Effector CD8-positive, alpha-beta T cell (primary cell): Measurements from ENCODE around the gene POU3F3.

Experiments
- DNase-seq: peaks from one replicate; lab custom pipeline; 2025; lab: John Stamatoyannopoulos, UW
- total RNA-seq, 4 experiments: gene quantifications; one replicate each; lab custom pipeline; 2026; lab: John Stamatoyannopoulos, UW

The POU3F3 gene
- total RNA-seq: 0 to 0.91 (median 0.11) reads per million in 4 experiments

DNA sequence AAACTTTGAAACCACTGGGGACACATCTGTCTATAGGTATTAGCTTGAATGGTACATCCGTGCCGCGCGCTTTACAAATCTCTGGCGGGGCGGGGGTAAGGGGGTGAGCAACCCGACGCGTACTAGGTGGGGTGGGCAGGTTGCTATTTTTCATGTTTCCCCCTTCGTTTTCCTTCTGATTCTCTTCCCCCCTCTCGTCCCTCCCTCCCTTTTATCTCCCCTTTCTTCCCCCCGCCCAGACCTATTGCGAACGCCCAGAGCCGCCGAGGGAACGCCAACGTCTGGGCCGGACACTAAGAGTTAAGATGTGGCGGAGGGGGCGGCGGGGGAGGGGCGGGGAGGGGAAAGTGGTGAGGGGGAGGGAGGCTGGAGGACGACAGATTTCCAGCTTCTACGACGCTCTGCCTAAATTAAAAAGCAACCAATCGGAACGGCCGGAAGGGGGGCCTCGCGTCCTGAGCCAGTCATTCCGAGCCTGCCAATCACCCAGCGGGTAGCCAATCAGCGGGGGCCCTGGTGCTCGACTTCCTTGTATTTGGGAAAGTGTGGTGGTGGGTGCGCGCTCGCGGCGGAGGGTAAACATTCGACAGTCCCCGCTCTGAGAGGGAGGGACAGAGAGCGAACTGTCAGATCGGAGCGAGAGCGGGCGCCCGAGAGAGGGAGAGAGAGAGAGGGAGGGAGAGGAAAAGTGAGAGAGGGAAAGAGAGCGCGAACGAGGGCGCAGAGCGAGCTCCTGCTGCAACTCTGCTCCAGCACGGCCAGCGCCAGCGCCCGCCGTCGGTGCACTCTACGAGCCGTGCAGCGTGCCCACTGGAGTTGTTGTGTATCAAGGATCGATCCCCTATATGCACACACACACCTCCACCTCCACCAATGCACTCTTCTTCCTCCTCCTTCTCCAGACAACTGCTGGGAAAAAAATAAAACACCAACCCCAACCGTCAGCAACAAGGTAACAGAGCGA is at the start of gene POU3F3:
Gene POU3F3 (plus strand): TSS at position 582 of the 964 bp plus-strand sequence. CDS start 1,396 bp downstream, outside the sequence.
- peak; percentile 21 for DNase-seq

DNA sequence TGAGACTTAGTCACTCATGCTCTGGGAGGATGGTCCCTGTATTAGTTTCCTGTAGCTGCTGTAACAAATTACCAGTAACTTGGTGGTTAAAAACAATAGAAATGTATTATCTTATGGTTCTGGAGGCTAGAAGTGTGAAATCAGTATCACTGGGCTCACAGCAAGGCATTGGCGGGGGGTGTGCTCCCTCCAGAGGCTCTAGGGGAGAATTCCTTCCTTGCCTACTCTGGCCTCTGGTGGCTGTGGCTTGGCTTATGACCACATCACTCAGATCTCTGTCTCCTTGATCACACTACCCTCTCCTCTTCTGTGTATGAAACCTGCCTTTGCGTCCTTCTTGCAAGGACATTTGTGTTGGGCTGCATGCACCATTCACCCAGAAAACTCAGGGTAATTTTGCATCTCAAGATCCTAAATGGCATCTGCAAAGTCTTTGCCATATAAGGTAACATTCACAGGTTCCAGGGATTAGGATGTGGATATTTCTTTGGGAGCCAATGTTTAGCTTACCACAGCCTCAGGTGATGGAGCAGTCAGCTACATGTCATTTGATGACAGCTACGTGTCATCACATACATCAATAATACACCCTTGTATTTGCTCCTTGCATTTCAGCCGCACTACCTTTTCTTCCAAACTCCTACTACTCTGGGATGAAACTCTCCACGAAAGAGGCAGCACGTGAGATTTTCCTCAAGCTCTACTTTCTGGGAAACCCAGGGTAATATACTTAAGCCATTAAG is 49.6 kb upstream of the POU3F3 start:
- DNase-seq: no peak

DNA sequence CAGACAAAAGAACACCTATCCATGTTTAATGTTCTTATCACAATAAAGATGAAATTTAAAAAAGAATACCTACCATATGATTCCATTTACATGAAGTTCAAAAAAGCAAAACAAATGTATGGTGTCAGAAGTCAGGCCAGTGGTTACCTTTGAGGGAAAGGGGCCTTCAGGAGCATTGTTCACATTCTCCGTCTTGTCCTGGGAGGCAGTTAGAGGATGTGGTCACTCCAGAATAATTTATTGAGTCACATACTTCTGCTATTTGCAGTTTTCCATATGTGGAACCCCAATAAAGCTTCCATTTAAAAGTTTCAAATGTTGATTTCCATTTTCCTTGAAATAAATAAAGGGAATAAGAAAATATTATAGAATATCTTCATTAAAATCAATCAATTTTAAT is 41.6 kb upstream of the POU3F3 start:
- DNase-seq: no peak

DNA sequence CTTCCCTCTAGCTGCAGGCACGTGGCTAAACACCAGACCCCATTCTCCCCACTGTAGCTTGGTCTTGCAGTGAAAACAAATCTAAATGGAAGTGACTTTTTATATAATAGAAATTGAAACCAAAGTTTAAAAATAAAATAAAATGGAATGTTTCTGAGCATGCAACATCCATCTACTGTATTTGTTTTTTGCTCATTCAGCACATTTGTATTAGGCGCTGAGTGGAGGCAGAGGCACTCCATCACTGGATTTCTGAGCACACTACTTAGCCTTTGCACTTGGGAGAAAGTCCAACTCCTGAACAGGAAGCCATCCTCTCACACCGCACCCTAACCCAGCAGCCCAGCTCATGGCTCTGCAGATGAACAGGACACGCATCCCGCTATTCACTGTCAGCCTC is 37.8 kb upstream of the POU3F3 start:
- no peak for DNase-seq

DNA sequence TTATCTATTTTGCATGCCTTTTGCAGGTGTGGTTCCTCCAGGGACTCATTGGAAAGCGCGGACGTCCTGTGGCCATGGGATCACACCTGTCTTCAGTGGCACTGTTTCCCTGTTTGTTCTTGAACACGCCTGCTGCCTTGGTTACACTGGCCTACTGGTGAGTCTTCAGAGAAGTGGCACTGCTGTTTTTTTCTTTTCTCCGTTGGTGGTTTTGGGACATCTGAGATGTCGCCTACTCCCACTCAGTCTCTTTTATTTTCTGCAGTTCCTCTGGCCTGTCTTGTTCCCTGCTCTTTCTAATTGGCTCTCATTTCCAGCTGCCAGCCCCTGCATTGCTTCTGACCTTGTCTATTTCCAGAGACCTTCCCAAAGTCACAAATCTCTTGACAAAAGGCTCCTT is 35.7 kb upstream of the POU3F3 start:
- DNase-seq: no peak

DNA sequence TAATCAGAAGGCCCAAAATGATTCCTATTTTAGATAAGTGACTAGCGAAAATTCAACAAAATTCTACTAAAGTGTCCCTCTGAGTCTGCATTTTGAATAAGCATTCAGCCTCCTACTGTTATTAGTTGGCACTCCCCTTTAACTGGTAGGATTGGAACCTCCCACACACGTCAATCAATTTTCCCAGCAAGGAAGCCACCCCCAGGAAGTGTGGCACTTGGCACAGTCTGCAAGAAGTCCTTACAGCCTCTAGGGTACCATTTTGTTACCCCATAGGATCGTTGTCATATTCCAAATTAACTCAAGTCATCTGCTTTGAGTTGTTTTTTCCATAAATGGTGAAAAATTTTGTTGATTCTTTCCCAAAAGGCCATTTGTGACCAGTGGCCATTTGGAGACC is 33.8 kb upstream of the POU3F3 start:
- no peak for DNase-seq

DNA sequence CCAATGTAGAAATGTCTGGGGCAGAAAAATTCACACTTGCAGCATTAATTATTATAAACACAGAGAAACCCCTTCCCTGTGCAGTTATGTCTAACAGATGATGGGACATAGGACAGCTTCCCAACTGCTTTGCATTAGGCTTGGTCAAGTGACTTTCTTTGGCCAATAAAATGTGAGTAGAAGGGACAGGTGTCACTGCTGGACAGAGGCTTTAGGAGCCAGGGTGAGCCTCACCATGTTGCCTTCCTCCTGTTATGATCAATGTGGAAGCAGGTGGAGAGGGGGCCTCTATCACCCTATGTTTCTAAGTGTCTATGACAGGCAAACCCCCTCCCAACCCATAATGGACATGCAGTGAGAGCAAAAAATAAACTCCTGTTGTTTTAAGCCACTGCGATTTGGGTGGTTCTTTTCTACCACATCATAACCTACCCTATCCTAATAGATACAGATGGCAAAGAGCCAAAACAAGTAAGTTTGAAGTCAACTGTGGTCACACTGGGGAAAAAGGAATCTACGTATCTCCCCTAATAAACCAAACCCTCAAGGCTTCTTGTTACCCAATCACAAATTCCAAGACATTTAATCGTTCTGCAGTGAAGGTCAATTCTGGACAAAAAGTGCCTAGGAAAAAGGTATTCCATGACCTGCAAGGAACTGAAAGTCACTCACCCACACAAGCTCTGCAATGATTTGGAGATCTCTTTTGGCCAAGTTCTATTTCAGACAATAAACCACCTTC is 28.6 kb upstream of the POU3F3 start:
- no peak for DNase-seq

DNA sequence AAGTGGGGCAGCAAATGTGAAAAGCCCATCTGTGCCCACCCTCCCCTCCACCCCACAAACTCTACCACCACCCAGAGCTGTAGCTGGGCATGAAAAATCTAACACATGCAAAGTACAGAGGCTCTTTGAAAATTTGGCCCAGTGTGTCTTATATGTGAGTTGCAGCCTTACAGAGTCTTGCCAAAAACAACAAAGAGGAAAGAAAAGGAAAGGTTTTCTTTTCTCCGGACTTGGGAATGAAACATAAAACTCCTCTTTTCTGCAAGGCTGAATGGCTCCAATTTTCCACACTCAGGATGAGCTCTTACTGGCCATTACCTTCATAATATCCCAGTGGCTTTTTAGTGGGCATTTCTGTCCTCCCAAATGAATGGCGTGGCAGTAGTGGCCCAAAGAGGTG is 27.9 kb upstream of the POU3F3 start:
- DNase-seq: no peak

DNA sequence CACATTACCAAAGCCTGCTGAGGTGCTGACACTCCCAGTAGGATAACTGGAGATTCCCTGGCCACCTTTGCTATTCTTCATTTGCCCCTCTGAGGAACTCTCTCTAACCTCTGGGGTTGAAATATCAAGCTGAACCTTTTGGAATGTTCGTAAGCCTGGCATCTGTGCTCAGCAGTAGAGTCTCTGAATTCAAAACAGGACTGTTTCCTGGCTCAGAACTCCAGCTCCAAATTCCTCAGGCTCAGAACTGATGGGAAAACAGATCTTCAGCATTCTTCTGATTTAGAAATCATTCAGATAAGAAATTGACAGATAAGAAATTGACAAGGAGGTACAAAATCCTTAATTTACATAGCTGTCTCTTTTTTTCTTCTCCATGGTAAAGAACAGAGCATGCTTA is 22.2 kb upstream of the POU3F3 start:
- DNase-seq: no peak

DNA sequence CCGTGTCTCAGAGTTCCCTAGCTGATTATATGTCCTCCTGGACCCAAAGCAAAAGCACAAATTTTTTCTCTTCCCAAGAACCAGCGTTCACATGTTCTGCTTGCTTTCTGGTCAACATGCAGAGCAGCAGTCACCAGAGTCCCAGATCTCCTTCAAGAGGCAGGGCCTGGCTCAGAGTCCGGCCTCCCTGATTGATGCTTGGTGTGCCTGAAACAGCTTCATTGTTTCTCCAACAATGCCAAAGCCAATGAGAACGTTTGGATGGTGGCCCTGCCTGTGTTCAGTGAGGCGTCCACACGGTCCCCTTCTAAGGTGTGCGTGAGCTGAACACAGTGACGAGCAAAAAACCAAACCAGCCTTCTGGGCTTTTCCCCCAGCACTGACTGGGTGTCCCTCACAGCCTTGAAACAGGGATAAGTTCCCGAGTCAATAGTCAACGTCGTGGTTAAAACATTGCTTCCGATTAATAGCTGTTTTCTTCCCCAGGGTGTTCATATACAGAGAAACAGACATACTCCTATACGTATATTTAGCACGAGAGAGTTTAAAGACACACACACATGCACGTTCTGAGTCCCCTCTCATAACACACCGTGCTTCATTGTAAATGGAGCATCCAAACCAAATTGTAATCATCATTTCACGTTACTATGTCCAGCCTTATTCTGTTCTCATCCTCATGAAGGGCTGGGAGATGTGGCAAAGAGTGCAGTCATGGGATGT is 19.3 kb upstream of the POU3F3 start:
- no peak for DNase-seq

DNA sequence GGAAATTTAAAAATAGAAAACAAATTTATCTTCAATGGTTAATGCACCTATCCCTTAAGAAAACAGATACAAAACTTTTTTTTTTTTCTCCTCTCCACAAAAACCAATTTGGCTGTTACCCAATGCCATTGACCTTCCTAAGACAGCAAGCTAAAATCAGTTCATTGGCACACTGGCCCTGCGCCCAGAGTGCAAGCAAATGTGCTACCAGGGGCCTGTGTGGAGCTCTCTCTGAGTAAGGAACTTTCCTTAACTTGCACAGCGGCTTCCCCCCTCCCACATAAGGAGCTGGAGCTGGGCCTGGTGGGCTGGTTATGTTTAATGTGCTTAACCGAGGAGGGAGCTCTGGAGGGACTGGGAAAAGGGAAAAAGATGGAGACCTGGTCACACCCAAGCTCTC is 17.6 kb upstream of the POU3F3 start:
- no peak for DNase-seq

DNA sequence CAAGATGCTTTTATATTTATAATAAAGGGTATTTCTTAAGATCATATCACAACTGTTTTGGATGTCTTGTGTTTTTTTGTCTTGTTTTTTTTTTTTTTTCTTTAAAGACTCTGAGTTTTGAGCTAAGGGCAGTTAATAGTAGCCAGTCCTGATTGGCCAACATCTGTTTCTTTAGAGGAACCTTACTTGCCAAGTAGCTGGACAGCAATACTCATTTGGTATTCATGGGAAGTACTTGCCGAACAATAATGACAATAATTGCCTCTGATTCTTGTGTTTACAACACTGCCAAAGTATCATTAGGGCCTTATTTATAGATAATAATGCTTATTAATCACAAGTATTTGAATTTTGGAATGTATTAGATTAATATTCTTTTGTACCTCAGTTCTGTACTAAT is 17.1 kb upstream of the POU3F3 start:
- DNase-seq: no peak

DNA sequence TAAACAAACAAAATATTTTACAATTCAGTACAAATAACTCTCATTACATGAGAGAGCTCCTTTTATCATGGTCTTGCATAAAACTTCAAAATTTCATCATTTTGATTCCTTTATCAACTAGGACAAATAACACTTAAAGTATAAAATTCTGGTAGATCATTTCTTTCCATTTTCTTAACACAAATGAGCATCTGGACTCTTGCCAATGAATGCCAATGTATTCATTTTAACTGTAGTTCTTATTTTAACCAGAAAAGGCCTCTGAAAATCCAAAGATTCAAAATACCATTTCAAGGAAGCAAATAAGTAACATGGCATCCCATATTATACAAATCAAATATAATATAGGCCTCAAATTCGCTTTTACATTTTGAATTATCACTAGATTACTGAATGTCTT is 13.8 kb upstream of the POU3F3 start:
- no peak for DNase-seq

DNA sequence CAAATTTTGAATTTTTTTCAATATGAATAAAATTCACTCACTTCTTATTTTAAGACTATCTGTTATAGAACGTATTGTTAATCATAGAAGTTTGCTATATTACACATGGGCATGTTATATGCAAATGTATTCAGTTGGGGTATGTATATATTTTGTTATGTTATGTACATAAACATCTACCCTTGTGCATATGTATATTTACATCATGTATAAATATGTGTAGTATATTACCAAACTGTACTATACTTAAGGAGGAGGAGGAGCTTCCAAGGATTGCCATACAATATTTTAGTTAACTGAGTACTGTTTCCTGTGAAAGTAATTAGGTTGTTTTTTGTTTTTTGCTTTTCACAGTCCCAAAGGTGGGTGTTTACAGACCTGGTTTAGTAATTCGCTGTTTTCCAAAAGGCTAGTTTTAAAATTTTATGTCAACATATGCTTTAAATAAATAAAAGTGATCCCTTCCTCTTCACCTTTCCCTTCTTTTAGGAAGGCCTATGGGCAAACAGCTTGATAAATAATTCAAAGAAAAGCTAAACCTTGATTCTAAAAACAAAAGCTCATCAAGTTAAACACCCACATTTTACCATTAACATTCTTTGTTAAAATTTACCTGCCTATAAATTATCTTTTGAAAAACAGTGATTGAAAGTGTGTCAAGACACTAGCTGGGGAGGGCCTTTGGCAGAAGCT is 12.9 kb upstream of the POU3F3 start:
- no peak for DNase-seq

DNA sequence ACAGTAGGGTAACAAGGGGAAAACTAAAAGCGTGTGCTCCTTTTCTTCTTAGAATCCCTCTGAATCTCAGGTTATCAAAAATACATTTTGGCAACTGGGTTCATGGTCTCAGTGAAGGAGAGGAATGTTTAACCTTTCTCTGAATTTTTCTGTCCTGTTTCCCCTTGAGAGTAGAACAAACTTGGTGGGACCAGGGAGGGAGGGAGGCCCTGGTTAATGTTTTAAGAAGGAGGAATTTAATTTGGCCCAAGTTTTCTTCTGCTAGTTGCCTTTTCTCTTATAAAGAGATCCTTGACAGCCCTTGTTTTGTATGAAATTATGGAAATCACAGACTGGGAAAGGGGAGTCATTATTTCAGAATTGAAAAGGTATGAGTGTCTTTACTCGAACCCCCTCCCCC is 12.2 kb upstream of the POU3F3 start:
- DNase-seq: no peak

DNA sequence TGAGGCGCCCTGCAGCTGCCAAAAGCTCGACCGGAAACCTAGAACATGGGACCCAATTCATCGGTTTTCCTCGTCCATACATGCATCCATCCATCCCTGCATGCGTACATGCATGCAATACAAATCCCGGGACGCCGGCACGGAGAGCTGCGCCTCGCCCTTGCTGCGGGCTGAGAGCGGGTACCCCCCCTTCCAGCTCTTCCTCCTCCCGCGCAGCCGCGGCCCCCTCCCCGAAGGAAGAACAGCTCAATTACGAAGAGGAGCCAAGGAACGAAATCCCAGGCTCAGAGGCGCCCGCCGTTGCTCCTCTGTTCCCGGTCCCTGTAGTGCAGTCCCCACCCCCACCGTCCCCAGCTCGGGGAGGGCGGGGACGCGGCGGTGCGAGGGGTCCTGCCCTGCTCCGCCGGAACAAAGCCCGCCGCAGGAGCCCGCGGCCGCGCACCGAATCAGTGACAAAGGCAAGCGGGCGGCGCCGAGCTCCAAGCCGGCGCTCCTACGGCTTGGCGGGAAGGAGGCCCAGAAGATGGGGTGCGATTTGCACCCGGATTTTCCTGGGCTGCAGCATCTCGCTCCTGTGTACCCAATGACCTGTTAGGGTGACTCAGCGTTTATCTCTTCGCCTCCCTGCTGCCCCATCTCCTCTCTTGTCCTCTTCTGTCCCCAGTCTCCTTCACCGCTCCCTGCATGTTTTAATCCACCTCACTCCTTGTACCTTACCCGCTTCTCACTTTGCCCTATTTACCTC is 8.9 kb upstream of the POU3F3 start:
- DNase-seq: no peak

DNA sequence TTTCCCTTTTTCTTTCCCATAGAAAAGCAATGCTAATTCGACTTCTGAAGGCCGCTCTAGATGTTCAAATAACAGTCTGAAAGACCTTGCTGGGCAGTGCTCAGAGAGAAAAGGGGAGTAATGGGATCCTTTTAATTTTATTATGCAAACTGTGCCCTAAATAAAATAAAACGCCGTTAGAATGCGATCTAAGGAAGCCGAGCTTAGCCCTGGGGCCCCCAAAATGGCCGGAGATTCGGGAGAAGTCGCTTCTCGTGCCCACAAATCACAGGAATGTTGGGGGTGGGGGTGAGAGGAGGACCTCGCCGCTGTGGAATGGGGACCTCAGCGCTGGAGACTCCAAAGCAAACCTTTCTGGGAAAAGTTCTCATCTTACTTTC is 8.4 kb upstream of the POU3F3 start:
- DNase-seq: no peak

DNA sequence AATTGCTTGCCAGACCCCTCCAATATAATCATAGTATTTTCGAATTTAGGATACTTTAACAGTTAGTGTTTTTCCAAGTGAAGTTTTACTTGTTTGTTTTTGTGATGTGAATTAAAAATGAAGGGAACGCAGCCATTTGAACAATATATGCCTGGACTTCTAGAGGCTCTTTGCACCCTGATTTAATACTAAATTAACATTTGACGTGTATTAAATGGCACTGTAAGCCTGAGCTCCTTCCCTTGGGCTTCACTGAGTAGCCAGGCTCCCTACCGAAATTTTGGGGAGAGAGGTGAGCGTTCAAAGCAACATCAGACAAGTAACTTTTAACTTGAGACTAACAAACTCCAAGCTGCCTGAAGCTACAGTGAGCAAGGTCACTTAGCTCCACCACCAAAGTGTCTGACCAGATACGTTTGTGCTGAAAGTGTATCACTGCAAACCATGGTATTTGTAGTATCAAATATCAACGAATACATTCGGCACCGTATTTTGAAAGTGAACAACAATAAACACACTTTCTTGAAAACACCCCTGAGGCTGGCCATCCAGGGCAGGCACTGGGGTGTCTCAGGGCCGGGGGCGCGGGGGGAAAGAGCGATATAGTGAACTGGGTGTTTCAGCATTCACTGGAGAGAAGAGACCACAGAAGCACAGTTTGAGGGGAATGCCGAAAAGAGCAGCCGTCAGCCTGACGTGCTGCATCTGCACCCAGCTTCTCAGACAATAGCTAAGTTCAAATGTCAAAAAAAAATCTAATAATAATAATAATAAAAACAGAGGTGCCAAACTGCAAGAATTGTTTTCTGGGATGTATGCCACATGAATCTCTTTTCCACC is 7.7 kb upstream of the POU3F3 start:
- DNase-seq: no peak

DNA sequence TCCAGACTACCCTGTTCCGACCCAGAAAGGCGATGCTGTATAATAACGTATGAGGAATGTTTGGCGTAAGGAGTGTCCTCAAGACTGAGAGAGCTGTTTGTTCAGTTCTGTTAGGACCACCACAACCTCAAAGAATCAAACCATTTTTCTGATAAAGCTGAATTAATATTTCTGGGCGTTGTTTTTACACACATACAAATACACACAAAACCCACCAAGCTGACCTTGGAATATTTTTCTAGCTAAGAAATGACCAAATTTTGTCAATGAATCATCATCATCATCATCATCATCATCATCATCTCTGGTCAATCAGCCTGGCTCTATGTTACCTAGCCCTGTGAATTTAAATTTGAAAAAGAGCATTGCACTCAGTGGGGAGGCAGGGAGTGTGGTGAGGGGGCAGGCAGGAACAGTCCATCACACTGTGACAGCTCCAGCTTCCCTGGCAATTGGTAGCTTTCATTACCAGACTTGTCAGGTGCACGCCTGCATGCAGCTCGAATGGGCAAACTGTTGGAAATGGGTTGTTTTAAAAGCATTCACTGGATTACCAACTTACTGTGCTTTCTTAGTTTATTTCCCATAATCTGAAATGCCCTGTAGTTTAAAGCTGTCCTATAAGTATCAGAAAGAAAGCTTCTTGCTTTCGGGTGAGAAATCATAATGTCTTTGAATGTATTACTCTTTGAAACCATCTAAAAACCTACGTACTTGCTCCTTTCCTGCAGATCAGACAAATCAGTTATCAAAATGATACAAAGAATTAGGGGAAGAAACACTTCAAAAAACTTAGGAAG is 6.9 kb upstream of the POU3F3 start:
- no peak for DNase-seq
